Left renal pelvis (tissue), 4 donors: Measurements from ENCODE around the gene ETS1. TPM values are rescaled to one million over a fixed set of nuclear protein-coding genes. Genes with fewer than 3 reads are reported as not detected.
A peak's percentile ranks its signal among the peaks of the same experiment; 100 is the strongest.

Experiments used
- DNase-seq, 4 donors: peaks; one replicate each; pipeline ENCODE4 v3.0.0-alpha.2; 2013; ENCODE audit warnings: low read depth in 4 of 4, low spot score in 3 of 4
- polyA plus RNA-seq, 4 donors: library from polyadenylated mRNA; unstranded; fragments of 120-200 nt; gene quantifications; one replicate each; pipeline ENCODE4 v1.2.1, GENCODE V29; 2013; ENCODE audit not compliant: insufficient read length in 4 of 4

The ETS1 gene
- polyA plus RNA-seq, 4 donors, result 61.3 to 83.5 (median 70.9) TPM

DNA sequence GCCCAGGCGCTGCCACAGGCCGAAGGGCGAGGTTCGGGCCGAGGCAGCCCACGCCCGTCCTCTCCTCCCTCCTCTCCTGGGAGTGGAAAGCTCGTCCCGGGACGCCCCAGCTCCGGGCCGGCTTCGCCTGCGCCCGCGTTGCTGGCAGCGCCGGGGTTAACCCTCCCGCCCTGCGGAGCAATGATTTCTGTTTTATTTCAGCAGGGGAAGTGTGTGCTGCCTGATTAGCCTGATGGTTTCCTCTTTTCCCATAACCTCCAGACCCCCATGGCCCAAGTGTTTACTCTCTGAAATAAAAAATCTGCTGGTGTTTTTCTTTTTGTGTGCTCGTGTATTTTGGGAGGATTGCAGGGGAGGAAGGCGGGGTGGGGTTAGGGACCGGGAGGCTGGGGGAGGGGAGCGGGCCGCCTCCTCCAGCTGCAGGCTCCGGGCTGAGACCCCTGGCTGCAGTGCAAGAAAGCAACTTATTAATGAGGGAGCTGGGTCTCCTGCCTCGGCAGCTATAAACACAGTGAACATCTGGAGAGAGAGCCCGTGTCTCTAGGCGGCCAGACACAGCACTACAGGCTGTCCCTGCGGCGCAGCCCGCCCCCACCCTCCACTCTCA is 38.6 kb downstream of the ETS1 start:
- peak; percentile 63 to 73 (median 72) for DNase-seq

DNA sequence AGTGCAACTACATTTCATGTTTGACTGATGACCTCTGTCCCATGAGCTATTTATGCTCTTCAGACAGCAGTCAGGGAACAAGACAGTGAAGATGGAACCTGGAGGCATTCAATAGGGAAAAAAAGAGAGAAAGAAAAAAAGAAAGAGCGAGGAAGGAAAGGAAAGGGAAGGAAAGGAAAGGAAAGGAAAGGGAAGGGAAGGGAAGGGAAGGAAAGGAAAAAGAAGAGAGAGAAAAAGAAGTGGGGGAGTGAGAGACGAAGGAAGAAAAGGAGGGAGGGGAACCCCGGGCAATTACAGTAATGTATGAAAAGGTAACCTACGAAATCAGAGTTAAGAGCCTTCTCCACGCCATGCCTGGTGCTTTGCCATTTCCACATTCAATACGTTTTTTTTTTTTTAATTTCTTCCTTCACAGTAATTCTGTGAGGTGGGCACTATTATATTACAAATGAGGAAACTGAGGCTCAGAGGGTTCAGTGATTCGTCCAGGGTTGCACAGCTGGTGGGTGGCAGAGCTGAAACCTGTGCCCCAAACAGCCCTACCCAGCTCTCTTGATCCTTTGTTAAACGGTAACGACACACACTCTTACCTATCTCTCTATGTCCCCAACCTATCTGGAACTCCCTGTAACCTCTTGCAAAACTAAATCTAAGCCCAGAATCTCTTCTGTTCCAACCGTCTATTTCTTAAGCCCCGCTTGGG is 39.3 kb downstream of the ETS1 start:
- no peak for DNase-seq

GRCh38 chr11:128546916-128547315 is 40.4 kb downstream of the ETS1 start:
- DNase-seq, result no peak

DNA sequence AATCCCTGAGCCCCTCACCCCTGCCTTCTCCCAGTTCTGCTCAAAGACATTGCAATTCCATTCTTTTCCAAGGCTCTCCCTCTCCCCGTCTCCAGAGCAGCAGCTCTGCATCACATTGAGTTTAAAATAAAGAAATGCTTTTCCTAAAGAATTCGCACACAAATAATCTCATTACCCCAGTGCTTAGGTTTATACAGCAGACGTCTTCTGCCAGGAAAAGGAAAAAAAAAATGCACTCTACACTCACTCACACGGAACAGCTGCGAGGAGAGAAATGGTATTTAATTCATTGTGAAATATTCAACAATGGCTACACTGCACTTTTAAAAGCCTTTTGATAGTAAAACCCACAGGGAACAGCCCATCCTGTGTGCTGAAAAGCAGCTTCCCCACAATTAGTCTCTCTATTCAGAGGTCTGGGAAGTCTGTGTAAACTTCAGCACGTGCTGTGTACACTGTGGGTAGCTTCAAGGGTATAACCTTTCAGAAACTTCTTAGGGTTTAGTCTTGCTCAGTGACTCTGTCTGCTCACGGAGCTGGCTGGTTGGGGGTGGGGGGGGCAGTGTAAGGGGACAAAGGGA is 42.8 kb downstream of the ETS1 start:
- DNase-seq, result no peak

- DNase-seq, result no peak
These were observed 46.9 kb downstream of the ETS1 start for GRCh38 chr11:128540469-128540868.

DNA sequence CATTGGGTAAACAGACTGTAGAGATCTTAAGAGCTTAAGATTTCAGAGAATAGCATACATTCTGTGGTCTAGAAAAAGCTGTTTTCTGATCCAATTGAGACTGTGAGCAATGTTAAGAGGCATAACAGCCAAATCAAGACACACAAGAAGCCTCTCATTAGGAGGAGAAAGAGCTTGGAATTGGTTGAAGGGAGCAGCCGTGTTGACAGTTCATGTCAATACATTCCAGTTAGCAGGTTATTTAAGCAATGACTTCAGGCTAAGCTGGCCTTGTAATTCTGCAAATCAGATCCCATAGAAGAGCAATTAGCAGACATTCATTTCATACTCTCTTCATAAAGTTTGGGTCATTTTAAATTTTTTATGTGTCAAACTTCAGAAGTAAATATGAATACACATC is 50.9 kb downstream of the ETS1 start:
- DNase-seq, result no peak

DNA sequence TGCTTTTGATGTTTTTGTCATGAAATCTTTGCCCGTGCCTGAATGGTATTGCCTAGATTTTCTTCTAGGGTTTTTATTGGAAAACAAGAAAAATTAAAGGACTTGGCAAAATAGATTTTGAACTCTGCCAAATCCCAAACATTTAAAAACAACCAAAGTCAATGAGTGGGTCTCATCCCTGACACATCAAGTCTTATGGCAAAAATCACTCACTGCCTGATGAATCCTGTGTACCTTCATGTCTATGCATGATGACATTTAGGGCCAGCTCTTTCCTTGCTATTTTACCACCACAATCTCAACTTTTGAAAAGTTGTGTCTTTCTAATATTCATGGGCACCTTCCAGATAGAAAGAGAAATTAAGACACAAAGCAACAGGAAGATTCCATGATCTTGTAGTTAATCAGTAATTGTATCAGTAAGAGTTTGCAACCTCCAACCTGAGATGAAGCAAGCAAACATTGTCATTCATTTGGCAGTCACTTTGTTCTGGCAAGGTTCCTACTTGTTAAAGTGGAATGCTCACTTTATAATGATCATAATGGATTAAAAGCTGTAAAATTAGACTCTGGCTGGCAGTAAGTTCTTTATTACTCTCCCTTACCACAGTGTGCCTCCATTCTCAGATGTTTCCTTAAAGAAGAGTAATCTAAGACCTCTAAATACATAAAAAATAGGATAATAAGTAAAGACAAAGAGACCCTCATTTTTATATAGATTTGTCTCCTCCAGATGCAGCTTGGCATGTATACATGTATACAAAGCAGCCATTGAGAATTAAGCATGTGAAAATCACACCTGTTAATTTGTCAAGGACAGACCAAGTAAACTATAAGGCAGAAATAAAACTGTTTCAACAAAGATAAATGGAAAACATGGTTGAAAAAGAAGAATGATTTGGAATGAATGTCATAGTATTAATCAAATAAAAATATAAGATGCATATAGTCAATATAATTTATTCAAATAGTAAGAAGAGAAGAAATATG is 51.6 kb downstream of the ETS1 start:
- DNase-seq, result no peak

- no peak for DNase-seq
These were observed 53.9 kb downstream of the ETS1 start for GRCh38 chr11:128533472-128533871.

GRCh38 chr11:128532572-128533091 is 54.7 kb downstream of the ETS1 start:
- no peak for DNase-seq

DNA sequence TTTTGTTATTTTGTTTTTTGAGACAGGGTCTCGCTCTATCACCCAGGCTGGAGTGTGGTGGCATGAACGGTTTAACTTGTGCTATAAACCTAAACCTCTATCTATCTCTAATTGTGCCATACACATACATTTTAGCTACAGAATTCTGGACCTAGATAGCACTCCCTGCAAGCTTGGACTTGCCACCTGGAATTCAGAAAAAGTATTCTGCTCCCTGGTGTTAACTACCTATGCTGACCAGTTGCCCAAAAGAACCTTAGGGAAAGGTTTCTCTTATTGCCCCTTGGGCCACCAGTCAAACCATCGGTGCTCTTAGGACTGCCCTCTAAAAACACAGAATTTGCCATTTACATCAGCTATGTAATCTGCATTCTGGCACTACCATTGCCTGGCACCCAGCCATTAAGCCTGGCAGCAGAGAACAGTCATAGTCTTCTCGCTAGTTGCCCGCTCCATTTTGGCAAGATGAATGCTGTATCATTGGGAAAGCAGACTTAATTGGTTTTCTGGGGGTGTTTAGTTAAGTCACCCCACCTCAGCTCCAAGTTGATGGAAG is 55.3 kb downstream of the ETS1 start:
- no peak for DNase-seq

DNA sequence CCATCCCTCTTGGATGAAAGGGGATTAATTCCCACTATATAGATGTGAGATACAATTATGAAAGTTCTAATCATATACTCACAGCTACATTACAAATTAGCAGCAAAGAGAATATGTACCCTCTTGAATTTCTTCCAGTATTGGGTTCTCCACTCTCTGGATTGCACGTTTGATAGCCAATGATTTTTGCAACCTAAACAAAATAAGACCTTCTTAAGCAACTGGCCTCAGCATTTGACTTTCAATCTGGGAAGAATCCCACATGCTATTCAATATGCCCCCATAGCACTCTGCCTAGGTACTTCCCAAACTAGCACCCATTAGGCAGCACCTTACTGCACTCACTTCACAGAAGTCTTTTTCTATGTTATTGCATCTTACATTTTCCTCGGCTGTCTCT is 55.8 kb downstream of the ETS1 start:
- DNase-seq, result no peak

DNA sequence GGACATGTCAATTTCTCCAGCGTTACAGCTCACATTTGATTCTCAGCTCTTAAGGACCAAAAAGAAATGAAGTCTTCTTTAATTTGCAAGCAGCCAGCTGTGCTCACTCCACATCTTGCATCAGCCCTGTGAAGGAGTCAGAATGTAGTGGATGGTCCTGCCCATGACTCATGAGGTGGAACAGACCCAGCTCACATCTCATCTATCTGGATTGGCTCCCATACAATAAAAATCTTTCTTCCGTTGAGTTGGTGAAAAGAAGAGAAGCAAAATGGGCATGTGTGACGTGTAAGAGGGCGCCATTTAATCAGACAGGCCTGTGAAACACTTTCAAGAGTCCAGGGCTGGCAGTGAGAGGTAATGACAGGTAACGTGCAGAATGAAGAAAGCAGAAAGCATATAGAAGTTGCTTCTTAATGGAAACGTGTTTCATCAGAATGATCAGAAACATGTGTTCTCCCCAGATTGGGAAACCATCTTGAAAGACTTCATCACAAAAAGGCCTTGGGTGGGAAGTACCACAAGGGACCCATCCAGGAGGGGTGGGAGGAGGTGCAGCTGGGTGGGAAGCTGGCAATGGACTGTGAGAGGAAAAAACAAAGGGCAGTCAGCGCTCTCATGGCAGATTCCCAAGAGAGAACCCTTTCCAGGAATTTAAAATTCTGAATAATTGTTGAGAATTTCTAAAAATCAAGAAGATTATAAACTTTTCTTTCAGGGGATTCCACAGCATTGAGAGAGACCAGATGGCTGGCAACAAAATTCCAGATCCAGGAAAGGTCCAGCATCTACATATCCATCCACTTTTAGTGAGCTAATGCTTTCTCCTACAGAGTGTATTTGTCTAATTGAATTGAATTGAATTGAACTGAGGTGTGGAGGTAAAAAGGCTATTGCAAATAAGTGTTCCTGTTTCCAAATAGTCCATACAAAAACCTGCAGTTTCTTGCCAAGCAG is 57.0 kb downstream of the ETS1 start:
- no peak for DNase-seq

DNA sequence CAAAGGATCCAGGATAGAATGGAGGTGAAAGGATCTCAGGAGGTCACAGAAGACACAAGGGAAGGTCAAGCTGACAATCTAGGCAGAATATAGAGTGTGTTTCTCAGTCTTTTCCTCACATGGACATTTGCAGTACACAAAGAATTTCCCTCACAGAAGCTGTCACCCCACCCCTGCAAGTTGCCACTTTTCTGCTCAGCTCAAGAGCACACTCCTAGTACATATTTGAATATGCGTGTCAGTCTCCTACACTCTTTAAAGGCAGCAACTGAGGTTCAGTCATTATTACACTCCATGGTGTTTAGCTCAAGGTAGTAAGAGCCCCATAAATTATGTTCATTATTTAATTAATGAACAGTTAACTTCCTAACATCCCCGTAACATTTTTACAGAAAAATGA is 59.1 kb downstream of the ETS1 start:
- no peak for DNase-seq

DNA sequence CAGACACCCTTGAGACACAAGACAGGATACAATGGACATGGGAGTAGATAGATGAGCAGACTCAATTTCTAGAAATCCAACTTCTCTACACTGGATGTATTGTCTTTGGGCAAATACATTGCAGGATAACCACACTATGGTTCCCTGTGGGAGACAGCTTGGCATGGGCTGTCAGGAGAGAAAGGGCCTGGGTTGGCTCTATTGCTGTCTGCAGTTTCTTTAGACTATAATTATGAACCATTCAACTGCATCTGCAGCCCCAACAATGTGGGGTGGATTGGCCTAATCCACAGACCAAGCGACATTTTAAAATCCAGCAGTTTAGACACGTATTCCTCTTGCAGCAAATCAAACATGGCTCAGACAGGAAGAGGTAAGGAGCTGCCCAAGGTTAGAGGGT is 60.3 kb downstream of the ETS1 start:
- no peak for DNase-seq

DNA sequence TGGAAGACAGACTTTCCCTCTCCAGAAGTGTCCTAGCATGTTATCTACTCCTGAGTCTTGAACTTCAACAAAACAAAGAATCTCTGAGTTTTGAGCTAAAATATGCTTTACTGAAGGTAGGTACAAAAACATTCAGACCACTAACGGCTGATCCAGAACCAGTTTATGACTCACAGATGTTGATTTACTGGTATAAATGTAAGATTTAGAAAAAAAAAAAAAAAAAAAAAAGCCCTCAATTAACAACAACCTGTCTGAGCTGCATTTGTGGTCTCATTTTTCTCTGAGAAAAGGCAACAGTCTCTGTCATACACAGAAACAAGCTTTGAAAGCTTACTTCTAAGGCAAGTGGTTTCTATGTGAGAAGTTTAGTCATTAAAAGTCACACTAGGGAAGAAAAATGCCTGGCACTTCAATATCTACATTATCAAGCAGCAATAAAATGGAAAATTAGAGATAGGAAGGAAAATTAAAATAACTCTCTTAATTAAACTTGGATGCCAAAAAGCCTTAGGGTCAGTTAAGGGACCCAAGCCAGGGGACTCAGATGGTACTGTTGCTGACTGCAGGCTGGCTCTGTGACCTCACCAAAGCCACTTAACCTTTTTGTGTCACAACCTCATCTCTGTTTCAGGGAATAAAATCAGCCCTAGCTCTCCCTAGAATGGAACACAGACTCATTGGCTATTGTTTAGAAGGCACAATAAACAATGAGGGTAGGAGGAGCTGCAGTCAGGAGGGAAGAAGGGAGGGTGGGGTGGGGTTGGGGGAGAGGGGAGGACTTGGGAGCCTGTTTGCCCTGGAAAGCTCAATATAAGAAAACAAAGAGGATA is 61.7 kb downstream of the ETS1 start:
- no peak for DNase-seq

GRCh38 chr11:128524172-128524571 is 63.2 kb downstream of the ETS1 start:
- DNase-seq, result no peak

DNA sequence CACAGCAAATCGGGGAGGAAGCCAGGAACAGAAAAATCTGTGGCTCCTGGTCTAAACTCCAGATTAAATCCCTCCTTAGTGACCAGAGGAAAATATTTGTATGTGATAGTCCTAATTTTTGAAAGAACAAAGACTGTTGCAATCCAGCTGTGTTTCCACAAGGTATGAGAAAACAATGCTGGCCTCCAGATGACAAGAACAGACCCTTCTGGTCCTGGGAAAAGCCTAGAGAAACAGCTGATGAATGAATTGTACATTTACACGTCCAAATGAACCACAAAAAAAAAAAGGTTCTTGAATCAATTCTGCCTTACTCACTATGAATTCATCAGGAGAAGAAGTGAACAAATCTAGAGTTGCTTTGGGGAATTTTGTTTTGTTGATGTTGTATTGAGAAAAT is 63.7 kb downstream of the ETS1 start:
- no peak for DNase-seq

DNA sequence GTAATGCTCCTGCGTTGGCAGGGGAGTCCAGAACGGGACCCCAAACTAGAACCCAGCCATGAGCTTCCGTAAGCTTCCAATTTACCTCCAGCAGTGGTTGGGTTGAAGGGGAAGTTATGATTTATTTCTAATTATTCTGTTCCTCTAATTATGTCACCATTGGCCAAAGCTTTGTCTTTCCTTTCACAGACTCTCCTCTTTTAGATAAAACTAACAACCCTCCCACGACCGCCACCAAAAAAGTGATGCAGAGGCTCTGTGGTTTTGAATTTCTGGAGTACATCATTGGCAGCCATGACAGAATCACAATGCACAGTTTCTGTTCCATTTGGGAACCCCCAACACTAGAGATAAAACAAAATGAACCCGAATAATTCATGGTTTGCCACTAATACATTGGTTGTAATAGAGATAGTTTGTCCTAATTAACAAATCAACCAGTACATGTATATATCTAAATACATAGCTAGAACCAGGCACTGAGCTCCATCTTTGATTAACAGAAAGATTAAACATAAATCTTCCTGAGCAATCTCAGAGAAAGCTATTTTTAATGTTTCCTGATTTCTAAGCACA is 64.3 kb downstream of the ETS1 start:
- no peak for DNase-seq
